Stimulated activated naive CD8-positive, alpha-beta T cell treated with anti-CD3 and anti-CD28 coated beads, Interleukin-15, Interleukin-2, amounts not matched to agents 100 U/mL and 50 U/mL, for 24 hours (primary cell): ENCODE results near the gene ITGBL1.
"Not testable (repeated sequence)": the region's sequence is repeated elsewhere in the genome, so short reads cannot be mapped to it uniquely, and the experiment has no call there.

ENCODE experiments used
- ATAC-seq: fragments of 150-1000 bp; cut with Tn5 transposase; one replicate; pipeline ENCODE4 v1.10.0; 2021
- DNase-seq: peaks from one replicate; pipeline ENCODE4 v3.0.0; 2021

The ITGBL1 gene

GRCh38 chr13:101511766-101512165 lies 59.3 kb downstream of the ITGBL1 start:
- DNase-seq (no peak), ATAC-seq (no peak)

- ATAC-seq (no peak), DNase-seq (no peak)
Measured at GRCh38 chr13:101512650-101513049, 60.2 kb downstream of the ITGBL1 start.

GRCh38 chr13:101514100-101514499 lies 61.6 kb downstream of the ITGBL1 start:
- no peak for DNase-seq
- no peak for ATAC-seq

- ATAC-seq (no peak), DNase-seq (peak; percentile 7)
Measured at GRCh38 chr13:101514695-101515275, 62.3 kb downstream of the ITGBL1 start.

- DNase-seq (no peak), ATAC-seq (no peak)
Measured at GRCh38 chr13:101515504-101515903, 63.0 kb downstream of the ITGBL1 start.

GRCh38 chr13:101516262-101516661 lies 63.8 kb downstream of the ITGBL1 start:
- DNase-seq: no peak
- no peak for ATAC-seq

- DNase-seq (peak; percentile 7), ATAC-seq (peak; percentile 84)
Measured at GRCh38 chr13:101520672-101521071, 68.2 kb downstream of the ITGBL1 start.

- DNase-seq: no peak
- ATAC-seq: no peak
Measured at GRCh38 chr13:101521371-101521770, 68.9 kb downstream of the ITGBL1 start.

GRCh38 chr13:101522607-101523006 lies 70.1 kb downstream of the ITGBL1 start:
- DNase-seq (no peak), ATAC-seq (no peak)

GRCh38 chr13:101523154-101524131 lies 71.0 kb downstream of the ITGBL1 start:
- ATAC-seq: no peak
- no peak for DNase-seq

GRCh38 chr13:101527130-101527529 lies 74.7 kb downstream of the ITGBL1 start:
- DNase-seq (no peak), ATAC-seq (no peak)

- DNase-seq (peak; percentile 5), ATAC-seq (no peak)
Measured at GRCh38 chr13:101529422-101529821, 76.9 kb downstream of the ITGBL1 start.

- ATAC-seq (no peak), DNase-seq (no peak)
Measured at GRCh38 chr13:101530293-101530692, 77.8 kb downstream of the ITGBL1 start.

GRCh38 chr13:101535192-101535746 lies 82.8 kb downstream of the ITGBL1 start:
- ATAC-seq (no peak), DNase-seq (no peak)

- no peak for ATAC-seq
- no peak for DNase-seq
Measured at GRCh38 chr13:101536079-101536478, 83.6 kb downstream of the ITGBL1 start.

GRCh38 chr13:101544544-101544943 lies 92.1 kb downstream of the ITGBL1 start:
- DNase-seq, ATAC-seq: not testable (repeated sequence)

GRCh38 chr13:101544979-101545378 lies 92.5 kb downstream of the ITGBL1 start:
- no peak for ATAC-seq
- DNase-seq: no peak

GRCh38 chr13:101545521-101545920 lies 93.0 kb downstream of the ITGBL1 start:
- no peak for DNase-seq

GRCh38 chr13:101552286-101552685 lies 99.8 kb downstream of the ITGBL1 start:
- DNase-seq (no peak), ATAC-seq (no peak)

More at GRCh38 chr13:101545521-101545920, 93.0 kb downstream of the ITGBL1 start:
- no peak for ATAC-seq

GRCh38 chr13:101552786-101553185 lies 100.3 kb downstream of the ITGBL1 start:
- no peak for ATAC-seq
- no peak for DNase-seq

GRCh38 chr13:101554420-101555125 lies 102.1 kb downstream of the ITGBL1 start:
- no peak for ATAC-seq
- no peak for DNase-seq

GRCh38 chr13:101555610-101556009 lies 103.1 kb downstream of the ITGBL1 start:
- no peak for DNase-seq
- no peak for ATAC-seq
